ENCODE measurements around the gene MAMLD1.
"Not testable (repeated sequence)": the region's sequence is repeated elsewhere in the genome, so short reads cannot be mapped to it uniquely, and the experiment has no call there.

Gene MAMLD1

DNA sequence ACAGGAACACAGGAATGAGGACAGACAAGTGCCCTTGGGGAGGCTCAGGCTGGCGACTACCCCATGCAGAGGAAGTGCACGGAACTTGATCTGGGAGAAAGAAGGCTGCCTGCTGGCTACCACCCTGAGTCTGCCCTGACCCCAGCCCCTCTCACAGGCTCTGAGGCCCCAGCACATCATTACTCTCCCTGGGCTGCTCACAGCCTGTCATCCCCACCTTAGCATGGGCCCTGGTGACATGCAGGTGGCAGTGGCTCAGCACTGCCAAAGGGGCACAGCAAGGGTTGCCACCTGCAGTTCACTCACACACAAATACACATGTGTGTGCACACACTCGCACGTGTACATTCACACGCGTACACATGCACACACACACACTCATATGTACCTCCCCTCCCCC, 26.1 kb upstream of the MAMLD1 start:
- no peak for ATAC-seq (ENCODE audit: low read depth)
- DNase-seq (ENCODE audit: low spot score in 2 of 2): no peak
- Mint-ChIP-seq H3K36me3 (no peaks in the 10 kb centered on the region), H3K27ac (no peak overlapping the region), H3K4me1 (peaks cover 5% of the 10 kb centered on the region), H3K27me3 (peaks cover 5% of the 10 kb centered on the region), H3K9me3 (no peaks in the 10 kb centered on the region), H3K4me3 (no peak overlapping the region)

DNA sequence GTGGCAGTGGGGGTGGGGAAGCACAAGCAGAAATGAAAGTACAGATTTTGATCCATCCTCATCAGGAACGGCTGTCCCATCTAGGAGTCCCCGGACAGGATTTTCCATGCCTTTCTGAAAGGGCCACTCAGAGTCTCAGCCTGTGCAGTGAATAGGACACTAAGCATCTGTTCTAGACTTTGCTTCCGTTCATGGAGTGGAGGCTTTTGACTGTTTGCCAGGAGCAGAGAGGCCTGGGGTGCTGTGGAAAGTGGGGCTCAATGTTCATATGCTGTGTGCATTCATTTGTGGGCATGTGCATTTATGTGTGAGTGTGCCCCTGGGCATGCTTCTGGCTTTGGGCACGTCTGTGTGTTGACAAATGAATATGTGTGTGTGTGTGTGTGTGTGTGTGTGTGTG, 25.6 kb upstream of the MAMLD1 start:
- H3K4me3 Mint-ChIP-seq: no peak overlapping the region
- H3K27me3 Mint-ChIP-seq: peaks cover 5% of the 10 kb centered on the region
- ATAC-seq (ENCODE audit: low read depth) (no peak), DNase-seq (ENCODE audit: low spot score in 2 of 2) (no peak)
- H3K4me1 Mint-ChIP-seq: peaks cover 5% of the 10 kb centered on the region
- no peaks in the 10 kb centered on the region for H3K36me3 Mint-ChIP-seq
- no peaks in the 10 kb centered on the region for H3K9me3 Mint-ChIP-seq
- no peak overlapping the region for H3K27ac Mint-ChIP-seq

GRCh38 chrX:150338615-150339014, 24.5 kb upstream of the MAMLD1 start:
- Mint-ChIP-seq H3K27me3 (peaks cover 5% of the 10 kb centered on the region), H3K36me3 (no peaks in the 10 kb centered on the region), H3K9me3 (no peaks in the 10 kb centered on the region), H3K4me3 (no peak overlapping the region), H3K4me1 (no peaks in the 10 kb centered on the region), H3K27ac (no peak overlapping the region)
- DNase-seq (ENCODE audit: low spot score in 2 of 2) (no peak), ATAC-seq (ENCODE audit: low read depth) (no peak)

DNA sequence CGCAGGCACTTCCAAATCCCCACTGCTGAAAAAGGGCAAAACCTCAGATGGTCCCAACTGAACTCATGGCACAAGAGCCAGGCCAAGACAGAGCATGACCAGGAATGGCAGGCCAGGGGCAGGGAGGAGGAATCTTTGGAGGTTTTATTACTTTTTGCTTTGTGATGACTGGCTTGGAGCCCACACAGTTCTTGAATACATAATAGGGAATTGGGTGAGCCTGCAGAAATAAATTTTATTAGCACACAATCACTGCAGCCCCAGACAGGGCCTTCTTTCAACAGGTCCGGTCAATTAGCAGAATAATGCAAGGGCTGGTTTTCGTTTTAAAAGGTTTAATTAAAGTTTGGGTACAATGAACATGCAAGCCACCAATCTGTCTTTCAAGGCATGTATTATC, 23.4 kb upstream of the MAMLD1 start:
- Mint-ChIP-seq H3K36me3 (peaks cover under 1% of the 10 kb centered on the region), H3K9me3 (no peaks in the 10 kb centered on the region), H3K27me3 (peaks cover 6% of the 10 kb centered on the region), H3K4me3 (no peak overlapping the region), H3K4me1 (peaks cover under 1% of the 10 kb centered on the region), H3K27ac (no peak overlapping the region)
- DNase-seq (ENCODE audit: low spot score in 2 of 2): no peak
- ATAC-seq (ENCODE audit: low read depth): no peak

- not testable (repeated sequence) for H3K36me3 Mint-ChIP-seq, H3K27ac Mint-ChIP-seq
Observed at GRCh38 chrX:150340326-150340725, 22.8 kb upstream of the MAMLD1 start.

GRCh38 chrX:150347471-150347870, 15.6 kb upstream of the MAMLD1 start:
- H3K9me3 Mint-ChIP-seq: no peaks in the 10 kb centered on the region
- peaks cover 9% of the 10 kb centered on the region for H3K27me3 Mint-ChIP-seq

More at GRCh38 chrX:150340326-150340725, 22.8 kb upstream of the MAMLD1 start:
- not testable (repeated sequence) for H3K4me1 Mint-ChIP-seq; ATAC-seq (ENCODE audit: low read depth); H3K27me3 Mint-ChIP-seq; DNase-seq (ENCODE audit: low spot score in 2 of 2); H3K4me3 Mint-ChIP-seq; H3K9me3 Mint-ChIP-seq

DNA sequence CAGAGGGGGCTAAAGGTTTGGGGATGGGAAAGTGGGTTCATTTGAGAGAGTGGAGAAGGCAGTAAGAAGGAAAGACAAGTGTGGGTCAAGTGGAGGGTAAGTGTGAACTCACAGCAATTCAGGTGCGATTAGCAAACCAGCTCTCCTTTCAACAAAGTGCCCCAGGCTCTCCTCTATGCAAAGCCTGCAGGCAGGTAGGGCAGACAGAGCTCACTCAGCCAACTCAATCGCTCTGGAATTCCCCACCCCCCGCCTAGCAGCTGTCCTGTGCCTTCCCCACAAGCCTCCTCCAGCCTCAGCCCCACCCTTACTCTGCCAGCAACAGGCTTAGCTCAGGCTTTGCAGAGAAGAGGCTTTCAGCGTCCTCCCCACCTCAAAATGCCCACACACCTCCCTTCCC, 14.8 kb upstream of the MAMLD1 start:
- Mint-ChIP-seq H3K9me3 (no peaks in the 10 kb centered on the region), H3K27me3 (peaks cover 9% of the 10 kb centered on the region), H3K4me1 (peaks cover 2% of the 10 kb centered on the region), H3K27ac (no peak overlapping the region), H3K4me3 (no peak overlapping the region), H3K36me3 (peaks cover 2% of the 10 kb centered on the region)
- ATAC-seq (ENCODE audit: low read depth): no peak
- no peak for DNase-seq (ENCODE audit: low spot score in 2 of 2)

More at GRCh38 chrX:150347471-150347870, 15.6 kb upstream of the MAMLD1 start:
- no peak for ATAC-seq (ENCODE audit: low read depth)
- DNase-seq (ENCODE audit: low spot score in 2 of 2): no peak
- H3K36me3 Mint-ChIP-seq: peaks cover 2% of the 10 kb centered on the region
- H3K27ac Mint-ChIP-seq: no peak overlapping the region
- peaks cover 2% of the 10 kb centered on the region for H3K4me1 Mint-ChIP-seq
- no peak overlapping the region for H3K4me3 Mint-ChIP-seq

DNA sequence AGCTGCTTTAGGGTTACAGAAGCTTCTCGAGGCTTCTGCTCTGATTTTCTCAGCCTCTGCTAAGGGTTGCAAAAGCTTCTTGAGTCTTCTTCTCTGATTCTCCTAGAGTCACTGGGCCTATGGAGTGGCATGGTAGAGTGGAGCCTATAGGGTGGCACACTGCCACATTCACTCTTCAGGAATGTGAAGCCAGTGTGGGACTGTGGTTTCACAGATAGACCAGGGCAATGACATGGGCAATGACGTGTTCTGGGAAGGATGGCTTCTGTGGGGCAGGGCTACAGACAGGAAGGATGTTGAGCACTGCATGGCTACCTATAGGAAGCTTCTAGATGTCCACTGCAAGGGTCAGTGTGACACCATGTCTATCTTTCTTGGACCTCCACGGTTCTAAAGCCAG, 11.0 kb upstream of the MAMLD1 start:
- H3K4me1 Mint-ChIP-seq: no peaks in the 10 kb centered on the region
- H3K27ac Mint-ChIP-seq: no peak overlapping the region
- DNase-seq (ENCODE audit: low spot score in 2 of 2) (no peak), ATAC-seq (ENCODE audit: low read depth) (no peak)
- H3K9me3 Mint-ChIP-seq: no peaks in the 10 kb centered on the region
- no peaks in the 10 kb centered on the region for H3K36me3 Mint-ChIP-seq
- peaks cover 6% of the 10 kb centered on the region for H3K27me3 Mint-ChIP-seq
- H3K4me3 Mint-ChIP-seq: no peak overlapping the region

DNA sequence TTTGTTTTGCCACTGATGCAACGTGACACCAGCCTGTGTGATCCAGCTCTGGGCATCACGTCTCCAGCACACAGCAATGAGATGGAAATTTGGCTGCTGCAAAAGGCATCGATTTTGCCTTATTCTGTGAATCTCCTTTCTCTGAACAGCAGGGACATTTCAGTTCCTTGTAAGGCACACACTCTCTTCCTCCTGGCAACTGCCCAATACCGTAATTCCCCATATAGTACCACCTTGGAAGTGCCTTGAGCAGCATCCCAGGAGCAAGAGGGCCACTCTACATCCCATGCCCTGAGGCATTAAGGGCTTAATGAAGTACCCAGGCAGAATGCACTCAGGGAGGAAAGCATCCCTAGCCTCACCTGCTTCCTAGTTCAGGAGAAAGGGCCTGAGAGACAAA, 10.5 kb upstream of the MAMLD1 start:
- H3K4me3 Mint-ChIP-seq: no peak overlapping the region

GRCh38 chrX:150355913-150356312, 7.2 kb upstream of the MAMLD1 start:
- peaks cover under 1% of the 10 kb centered on the region for H3K4me1 Mint-ChIP-seq
- no peak overlapping the region for H3K27ac Mint-ChIP-seq
- ATAC-seq (ENCODE audit: low read depth): no peak
- H3K9me3 Mint-ChIP-seq: no peaks in the 10 kb centered on the region
- no peak overlapping the region for H3K4me3 Mint-ChIP-seq
- H3K36me3 Mint-ChIP-seq: no peaks in the 10 kb centered on the region
- peaks cover 10% of the 10 kb centered on the region for H3K27me3 Mint-ChIP-seq
- no peak for DNase-seq (ENCODE audit: low spot score in 2 of 2)

More for the DNA sequence above, 10.5 kb upstream of the MAMLD1 start:
- DNase-seq (ENCODE audit: low spot score in 2 of 2): no peak
- Mint-ChIP-seq H3K27me3 (peaks cover 6% of the 10 kb centered on the region), H3K9me3 (no peaks in the 10 kb centered on the region), H3K36me3 (no peaks in the 10 kb centered on the region), H3K27ac (no peak overlapping the region), H3K4me1 (no peaks in the 10 kb centered on the region)
- no peak for ATAC-seq (ENCODE audit: low read depth)

DNA sequence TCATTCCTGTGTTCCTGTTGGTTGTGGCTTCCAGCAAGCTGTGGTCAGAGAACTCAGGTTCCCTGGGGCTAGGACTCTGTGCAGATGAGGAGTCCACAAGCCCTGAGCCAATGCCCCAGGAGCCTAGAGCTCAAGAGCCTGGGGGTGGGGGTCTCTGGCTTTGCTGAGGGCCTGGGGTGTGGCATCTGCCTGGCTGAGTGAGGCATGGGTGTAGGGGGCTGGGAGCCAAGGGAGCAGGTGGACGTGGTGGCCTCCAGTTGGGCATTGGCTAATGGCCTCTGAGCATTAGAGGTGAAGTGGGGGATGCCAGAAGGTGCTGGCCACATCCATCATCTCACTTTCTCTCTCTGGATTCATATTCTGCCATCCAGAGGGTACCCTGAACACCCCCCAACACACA, 5.3 kb upstream of the MAMLD1 start:
- Mint-ChIP-seq H3K9me3 (no peaks in the 10 kb centered on the region), H3K27me3 (peaks cover 11% of the 10 kb centered on the region), H3K27ac (no peak overlapping the region), H3K36me3 (peaks cover 2% of the 10 kb centered on the region), H3K4me1 (peaks cover 15% of the 10 kb centered on the region), H3K4me3 (no peak overlapping the region)
- DNase-seq (ENCODE audit: low spot score in 2 of 2) (no peak), ATAC-seq (ENCODE audit: low read depth) (no peak)

GRCh38 chrX:150358651-150359050, 4.5 kb upstream of the MAMLD1 start:
- Mint-ChIP-seq H3K9me3 (no peaks in the 10 kb centered on the region), H3K4me3 (no peak overlapping the region)

GRCh38 chrX:150360331-150360730, 2.8 kb upstream of the MAMLD1 start:
- no peak overlapping the region for H3K27ac Mint-ChIP-seq
- peak overlapping the region; percentile 27 for H3K4me3 Mint-ChIP-seq
- DNase-seq (ENCODE audit: low spot score in 2 of 2) (no peak), ATAC-seq (ENCODE audit: low read depth) (no peak)
- H3K27me3 Mint-ChIP-seq: peaks cover 11% of the 10 kb centered on the region
- H3K36me3 Mint-ChIP-seq: peaks cover 2% of the 10 kb centered on the region
- H3K9me3 Mint-ChIP-seq: no peaks in the 10 kb centered on the region
- peaks cover 15% of the 10 kb centered on the region for H3K4me1 Mint-ChIP-seq

More at GRCh38 chrX:150358651-150359050, 4.5 kb upstream of the MAMLD1 start:
- Mint-ChIP-seq H3K27ac (no peak overlapping the region), H3K36me3 (peaks cover 2% of the 10 kb centered on the region), H3K27me3 (peaks cover 11% of the 10 kb centered on the region), H3K4me1 (peaks cover 15% of the 10 kb centered on the region)
- no peak for DNase-seq (ENCODE audit: low spot score in 2 of 2)
- no peak for ATAC-seq (ENCODE audit: low read depth)

DNA sequence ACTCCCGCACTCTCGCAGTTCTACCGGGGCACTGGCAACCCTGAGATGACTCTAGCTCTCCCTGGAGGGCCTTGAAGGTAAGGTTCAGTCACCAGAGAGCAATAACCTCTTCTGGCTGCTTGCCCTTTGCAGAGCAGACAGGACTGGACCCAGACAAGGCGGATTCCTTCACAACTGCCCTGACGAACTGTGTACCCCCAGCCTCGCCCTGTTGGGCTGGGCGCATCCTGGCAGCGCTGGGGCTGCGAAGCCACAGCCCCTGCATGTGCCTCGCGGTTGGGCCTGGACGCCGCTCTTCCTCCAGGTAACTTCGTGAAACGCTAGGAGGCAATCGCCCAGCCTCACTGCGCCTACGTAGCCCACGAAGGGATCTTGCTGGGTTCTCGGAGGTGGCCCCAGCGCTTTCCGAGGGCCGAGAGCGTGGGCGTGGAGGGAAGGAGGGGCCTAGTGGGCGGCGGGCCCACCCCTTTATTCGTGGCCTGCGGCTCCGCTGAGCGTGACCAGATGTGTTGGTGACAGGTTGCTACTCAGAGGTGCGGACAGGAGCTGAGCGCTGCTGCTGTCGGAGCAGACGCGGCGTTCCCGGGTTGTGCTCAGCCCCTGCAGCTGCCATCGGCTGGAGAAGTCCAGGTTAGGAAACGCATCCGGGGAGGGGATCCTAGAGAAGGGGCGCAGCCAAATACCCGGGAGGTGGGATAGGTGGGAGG, 1.9 kb upstream of the MAMLD1 start:
- Mint-ChIP-seq H3K4me1 (peaks cover 17% of the 10 kb centered on the region), H3K36me3 (peaks cover 2% of the 10 kb centered on the region), H3K4me3 (peak overlapping the region; percentile 86), H3K27me3 (peaks cover 11% of the 10 kb centered on the region), H3K27ac (no peak overlapping the region), H3K9me3 (no peaks in the 10 kb centered on the region)
- ATAC-seq (ENCODE audit: low read depth): peak; percentile 4
- DNase-seq (ENCODE audit: low spot score in 2 of 2): peak in 1 of 2 donors; percentile 17

DNA sequence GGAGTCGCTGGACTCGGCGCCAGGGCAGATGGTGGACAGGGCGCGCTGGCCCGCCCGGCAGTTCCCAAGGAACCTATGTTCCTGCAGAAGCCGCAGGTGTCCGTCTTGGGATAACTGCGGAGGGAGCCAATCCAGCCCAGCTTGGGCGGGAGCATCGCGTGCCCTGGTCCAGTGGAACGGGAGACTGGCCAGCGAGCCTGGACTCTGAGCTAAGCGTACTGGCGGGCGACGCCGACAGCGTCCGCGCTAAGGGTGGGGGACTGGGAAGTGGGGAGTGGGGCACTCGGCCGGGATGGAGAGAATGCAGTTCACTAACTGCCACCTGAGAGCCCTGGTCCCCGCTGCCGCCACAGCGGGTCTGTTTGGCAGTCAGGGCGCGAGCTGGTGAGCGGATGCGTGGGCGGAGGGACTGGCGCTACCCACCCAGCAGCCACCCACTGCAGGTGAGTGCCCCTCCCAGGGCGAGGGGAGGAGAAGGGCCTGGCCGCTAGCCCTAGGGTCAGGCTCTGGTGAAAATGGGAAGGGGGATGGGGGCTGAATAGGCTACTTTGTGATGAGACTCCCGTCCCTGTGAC, 1.3 kb upstream of the MAMLD1 start:
- ATAC-seq (ENCODE audit: low read depth): no peak
- Mint-ChIP-seq H3K4me3 (peak overlapping the region; percentile 86), H3K4me1 (peaks cover 21% of the 10 kb centered on the region), H3K27me3 (peaks cover 11% of the 10 kb centered on the region), H3K36me3 (peaks cover 2% of the 10 kb centered on the region), H3K27ac (no peak overlapping the region), H3K9me3 (no peaks in the 10 kb centered on the region)
- DNase-seq (ENCODE audit: low spot score in 2 of 2): peak in 1 of 2 donors; percentile 25
